ENCODE data around the gene RNF214.
A peak's percentile ranks its signal among the peaks of the same experiment; 100 is the strongest.

DNA sequence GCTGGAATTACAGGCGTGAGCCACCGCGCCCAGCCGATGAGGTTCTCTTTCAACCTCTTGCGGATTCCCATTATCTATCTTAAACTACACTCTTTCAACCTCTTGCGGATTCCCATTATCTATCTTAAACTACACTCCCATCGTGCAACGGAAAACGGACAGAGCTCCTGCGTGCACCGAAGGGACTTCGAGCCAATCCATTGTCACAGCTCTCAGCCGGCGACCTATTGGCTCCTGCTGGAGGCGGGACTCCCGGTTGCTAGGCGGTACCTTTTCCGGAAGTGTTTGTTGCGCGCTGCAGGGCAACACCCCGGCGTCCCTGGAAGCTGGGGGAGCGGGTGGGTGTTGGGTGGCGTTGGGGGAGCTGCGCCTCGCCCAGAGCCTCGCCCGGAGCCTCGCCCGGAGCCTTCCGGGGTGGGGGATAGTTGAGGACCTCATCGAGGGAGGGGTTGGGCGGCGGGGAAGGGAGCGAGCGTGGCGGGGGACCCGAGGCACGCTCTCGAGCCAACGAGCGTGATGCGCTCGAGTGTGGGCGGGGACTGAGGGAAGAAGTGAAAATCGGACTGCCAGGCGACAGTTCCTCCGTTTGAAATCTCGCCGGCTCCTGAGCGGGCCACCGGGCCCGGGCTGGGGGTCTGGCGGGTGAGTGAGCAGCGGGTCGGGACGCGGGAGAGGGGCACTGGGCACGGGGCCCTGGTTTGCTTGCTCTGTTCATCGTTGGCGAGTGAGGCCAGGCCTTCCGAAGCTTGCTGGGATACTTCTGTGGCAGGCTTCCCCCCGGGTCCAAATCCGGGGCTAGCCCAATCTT, 95.3 kb downstream of the RNF214 start, which contains the start of gene CEP164:
- TF ChIP-seq GMEB1 (CRISPR knock-in tag; IDR thresholded peaks at IDR 0.05; ENCODE audit: borderline replicate concordance) (peak; percentile 83), SIX4 (CRISPR knock-in tag; IDR thresholded peaks at IDR 0.05) (no peak), TCF7L2 (IDR thresholded peaks at IDR 0.05; ENCODE audit: low read depth, low read length) (no peak), HCFC1 (IDR thresholded peaks at IDR 0.05; ENCODE audit: low read depth, low read length) (peak; percentile 51; the same call in 1 of the 2 replicates), PRMT3 (CRISPR knock-in tag; IDR thresholded peaks at IDR 0.05; ENCODE audit: borderline replicate concordance, low read depth) (no peak), MATR3 (CRISPR knock-in tag; IDR thresholded peaks at IDR 0.05) (no peak), SMAD3 (CRISPR knock-in tag; IDR thresholded peaks at IDR 0.05) (no peak), POLR2A (IDR thresholded peaks at IDR 0.05; ENCODE audit: insufficient read depth in 1 of 2, low read depth in 2 of 2, low read length in 2 of 2) (peak; percentile 38 to 55), POLR2AphosphoS5 (IDR thresholded peaks at IDR 0.05; ENCODE audit: low read depth, low read length) (peak; percentile 43; the same call in 1 of the 2 replicates), SOX6 (IDR thresholded peaks at IDR 0.05) (no peak), SOX6 (CRISPR knock-in tag; IDR thresholded peaks at IDR 0.05) (peak; percentile 60; the same call in 1 of the 2 replicates), ZSCAN20 (CRISPR knock-in tag; IDR thresholded peaks at IDR 0.05; ENCODE audit: borderline replicate concordance) (0 out of 2 replicates have a peak, but pooled peaks have one; percentile 65)

Data from HepG2 (cell line).